ENCODE measurements around the gene PACC1.

PACC1 gene

DNA sequence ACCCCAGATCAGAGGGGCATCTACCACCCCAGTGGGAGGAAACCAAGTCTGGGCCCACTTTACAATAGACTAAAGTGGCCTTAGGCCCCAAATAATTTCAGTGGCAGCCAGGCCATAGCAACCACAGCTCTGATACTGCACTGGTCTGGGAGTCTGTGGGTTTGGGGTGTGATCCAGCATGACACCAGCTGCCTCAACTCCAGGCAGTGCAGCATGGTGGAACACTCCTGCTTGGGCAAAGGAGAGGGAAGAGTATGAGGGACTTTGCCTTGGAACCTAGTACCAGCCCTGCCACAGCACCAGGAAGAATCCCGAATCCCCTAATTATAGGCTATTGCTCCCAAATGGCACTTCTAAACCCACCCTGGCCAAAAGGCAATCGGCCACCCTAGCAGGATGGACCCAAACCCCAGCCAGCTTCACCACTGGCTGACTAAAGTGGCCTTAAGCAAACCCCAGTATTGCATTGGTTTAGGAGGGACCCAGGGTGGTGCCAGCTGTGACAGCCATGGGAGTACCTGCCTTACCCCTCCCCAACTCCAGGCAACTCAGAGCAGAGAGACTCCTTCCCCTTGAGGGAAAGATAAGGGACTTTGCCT lies 47.1 kb downstream of the PACC1 start:
- H3K27ac ChIP-seq = no peak overlapping the region
- TF ChIP-seq, protein P1, sequence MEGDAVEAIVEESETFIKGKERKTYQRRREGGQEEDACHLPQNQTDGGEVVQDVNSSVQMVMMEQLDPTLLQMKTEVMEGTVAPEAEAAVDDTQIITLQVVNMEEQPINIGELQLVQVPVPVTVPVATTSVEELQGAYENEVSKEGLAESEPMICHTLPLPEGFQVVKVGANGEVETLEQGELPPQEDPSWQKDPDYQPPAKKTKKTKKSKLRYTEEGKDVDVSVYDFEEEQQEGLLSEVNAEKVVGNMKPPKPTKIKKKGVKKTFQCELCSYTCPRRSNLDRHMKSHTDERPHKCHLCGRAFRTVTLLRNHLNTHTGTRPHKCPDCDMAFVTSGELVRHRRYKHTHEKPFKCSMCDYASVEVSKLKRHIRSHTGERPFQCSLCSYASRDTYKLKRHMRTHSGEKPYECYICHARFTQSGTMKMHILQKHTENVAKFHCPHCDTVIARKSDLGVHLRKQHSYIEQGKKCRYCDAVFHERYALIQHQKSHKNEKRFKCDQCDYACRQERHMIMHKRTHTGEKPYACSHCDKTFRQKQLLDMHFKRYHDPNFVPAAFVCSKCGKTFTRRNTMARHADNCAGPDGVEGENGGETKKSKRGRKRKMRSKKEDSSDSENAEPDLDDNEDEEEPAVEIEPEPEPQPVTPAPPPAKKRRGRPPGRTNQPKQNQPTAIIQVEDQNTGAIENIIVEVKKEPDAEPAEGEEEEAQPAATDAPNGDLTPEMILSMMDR (conservative IDR thresholded peaks at IDR 0.05) = no peak

DNA sequence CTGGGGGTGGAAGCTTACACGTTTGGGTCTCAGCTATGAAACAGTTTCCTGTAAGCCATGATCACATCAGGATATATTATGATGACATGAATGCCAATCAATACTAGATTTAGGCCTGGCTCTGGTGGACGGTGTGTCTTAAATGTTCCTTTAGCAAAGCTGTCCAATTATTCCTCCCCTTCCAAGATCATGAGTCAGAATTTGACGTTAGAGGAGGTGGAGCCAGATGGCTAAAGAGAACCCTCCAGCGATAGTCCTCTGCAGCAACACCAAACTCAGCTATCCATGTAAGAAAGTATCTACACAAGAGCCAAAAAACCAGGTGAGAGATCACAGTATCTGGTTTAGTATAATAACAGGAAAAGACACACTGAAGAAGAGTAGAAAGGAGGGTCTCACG lies 47.8 kb downstream of the PACC1 start:
- TF ChIP-seq, protein P1 (conservative IDR thresholded peaks at IDR 0.05) = no peak
- H3K27ac ChIP-seq = no peak overlapping the region

DNA sequence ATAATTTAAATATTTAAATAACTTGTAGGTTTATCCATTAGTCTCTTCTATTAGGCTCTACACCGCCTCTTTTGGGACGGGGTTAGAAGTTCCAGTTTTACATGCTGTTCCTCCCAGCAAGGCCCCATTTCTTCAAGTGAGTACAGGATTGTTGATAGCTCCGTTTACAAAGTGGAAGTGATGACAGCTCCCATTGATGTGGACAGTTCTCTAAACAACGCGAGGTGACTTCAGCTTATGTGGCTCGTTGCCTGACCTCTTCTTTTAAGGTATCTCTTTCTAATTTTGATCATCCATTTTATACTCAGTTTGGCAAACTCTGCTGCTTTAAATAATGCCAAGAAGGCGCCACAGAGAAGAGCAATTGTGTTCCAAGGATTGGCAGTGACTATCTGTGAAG lies 49.7 kb downstream of the PACC1 start:
- no peak overlapping the region for H3K27ac ChIP-seq
- TF ChIP-seq, protein P1 (conservative IDR thresholded peaks at IDR 0.05) = no peak

GRCh38 chr1:212359794-212360479 lies 54.7 kb downstream of the PACC1 start:
- TF ChIP-seq, protein P1 (conservative IDR thresholded peaks at IDR 0.05) = no peak
- H3K27ac ChIP-seq = no peak overlapping the region

- no peak overlapping the region for H3K27ac ChIP-seq
- TF ChIP-seq, protein P1 (conservative IDR thresholded peaks at IDR 0.05) = no peak
These were observed 59.3 kb downstream of the PACC1 start for GRCh38 chr1:212355230-212355969.

- TF ChIP-seq, protein P1 (conservative IDR thresholded peaks at IDR 0.05) = no peak
- H3K27ac ChIP-seq = no peak overlapping the region
These were observed 60.2 kb downstream of the PACC1 start for GRCh38 chr1:212354464-212354863.

DNA sequence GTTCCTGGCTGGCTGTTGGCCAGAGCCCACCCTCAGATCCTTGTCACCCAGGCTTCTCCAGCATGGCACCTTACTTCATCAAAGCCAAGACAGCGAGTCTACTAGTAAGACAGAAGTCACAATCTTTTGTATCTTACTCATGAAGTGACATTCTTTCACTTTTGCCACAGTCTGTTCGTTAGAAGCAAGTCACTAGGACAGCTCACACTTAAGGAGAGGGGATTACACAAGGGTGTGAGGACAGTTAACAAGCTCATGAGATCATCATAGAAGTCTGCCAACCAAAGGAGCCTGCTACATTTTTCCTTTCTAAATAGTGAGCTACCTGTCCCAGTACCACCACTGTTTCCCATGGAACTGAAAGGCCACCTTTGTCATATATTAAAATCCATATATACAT lies 61.5 kb downstream of the PACC1 start:
- no peak overlapping the region for H3K27ac ChIP-seq
- TF ChIP-seq, protein P1 (conservative IDR thresholded peaks at IDR 0.05) = no peak
